Spinal cord (tissue), 10 donors: Measurements from ENCODE around the gene TMEM60. TPM values are rescaled to one million over a fixed set of nuclear protein-coding genes. Genes with fewer than 3 reads are reported as not detected.
"Not testable (repeated sequence)": the region's sequence is repeated elsewhere in the genome, so short reads cannot be mapped to it uniquely, and the experiment has no call there.

Experiments
- DNase-seq, 6 donors: peaks; one replicate each; pipeline versions ENCODE4 v3.0.0 to v3.0.0-alpha.2; 2013 to 2015; ENCODE audit warnings: low spot score in 6 of 6, low read depth in 4 of 6
- H3K27ac ChIP-seq: one replicate; pipeline ENCODE4 v1.5.1; 2013; ENCODE audit warnings: low read depth, low read length, control low read depth
- H3K27me3 ChIP-seq: one replicate; pipeline ENCODE4 v1.6.1; 2013; ENCODE audit warnings: low read length; ENCODE audit not compliant: control insufficient read depth, insufficient read depth
- H3K36me3 ChIP-seq: one replicate; pipeline ENCODE4 v1.6.1; 2013; ENCODE audit warnings: low read length; ENCODE audit not compliant: control insufficient read depth, insufficient read depth
- H3K4me1 ChIP-seq: one replicate; pipeline ENCODE4 v1.6.1; 2013; ENCODE audit warnings: low read length; ENCODE audit not compliant: control insufficient read depth, insufficient read depth
- H3K4me3 ChIP-seq: one replicate; pipeline ENCODE4 v1.5.1; 2013; ENCODE audit warnings: low read depth, low read length, control low read depth
- H3K9me3 ChIP-seq: one replicate; pipeline ENCODE4 v1.6.1; 2013; ENCODE audit warnings: low read length; ENCODE audit not compliant: control insufficient read depth, insufficient read depth
- WGBS: methylation state at CpG from one replicate; pipeline ENCODE4 v1.1.5; 2013; ENCODE audit warnings: missing lambda C conversion rate; ENCODE audit not compliant: insufficient coverage; 5-methylcytosine and 5-hydroxymethylcytosine counted together
- polyA plus RNA-seq, 2 donors: library from polyadenylated mRNA; unstranded; fragments of 120-200 nt; gene quantifications; one replicate each; pipeline ENCODE4 v1.2.1, GENCODE V29; 2013; ENCODE audit not compliant: insufficient read length in 2 of 2
- total RNA-seq, 2 donors: library from RNA; depleted of rRNA in 1 of 2; stranded (reverse); fragments of 120-200 nt in 1 of 2; fragments of >200 nt in 1 of 2; gene quantifications; one replicate each; pipeline versions ENCODE4 v1.2.3 to v1.2.4, GENCODE V29; 2013 to 2014
- donor health status: healthy.

Gene TMEM60
- total and polyA plus RNA-seq, 4 donors = 20.8 to 24.1 (median 22.2) TPM

GRCh38 chr7:77786018-77786417, 12.2 kb downstream of the TMEM60 start:
- WGBS = 100% methylated on average over 1 of the region's 3 CpGs
- H3K4me1 ChIP-seq = no peaks in the 10 kb centered on the region
- no peak overlapping the region for H3K27ac ChIP-seq
- H3K27me3 ChIP-seq = no peaks in the 10 kb centered on the region
- no peaks in the 10 kb centered on the region for H3K9me3 ChIP-seq
- DNase-seq = no peak
- H3K36me3 ChIP-seq = peaks cover 3% of the 10 kb centered on the region
- no peak overlapping the region for H3K4me3 ChIP-seq

GRCh38 chr7:77784426-77784825, 13.8 kb downstream of the TMEM60 start:
- H3K4me1 ChIP-seq, H3K27me3 ChIP-seq, H3K9me3 ChIP-seq, DNase-seq, H3K4me3 ChIP-seq, H3K27ac ChIP-seq, H3K36me3 ChIP-seq: not testable (repeated sequence)
- 97% methylated on average over 7 of the region's 10 CpGs for WGBS

- Histone ChIP-seq H3K27ac (no peak overlapping the region), H3K4me1 (no peaks in the 10 kb centered on the region)
- WGBS = no CpG with 5 or more reads among the region's 3 CpGs
Observed at GRCh38 chr7:77783545-77783944, 14.7 kb downstream of the TMEM60 start.

GRCh38 chr7:77783111-77783510, 15.1 kb downstream of the TMEM60 start:
- no CpG with 5 or more reads among the region's 1 CpG for WGBS
- no peak overlapping the region for H3K27ac ChIP-seq
- no peaks in the 10 kb centered on the region for H3K9me3 ChIP-seq

More at GRCh38 chr7:77783545-77783944, 14.7 kb downstream of the TMEM60 start:
- H3K27me3 ChIP-seq = no peaks in the 10 kb centered on the region
- no peak overlapping the region for H3K4me3 ChIP-seq
- no peaks in the 10 kb centered on the region for H3K9me3 ChIP-seq
- no peak for DNase-seq
- H3K36me3 ChIP-seq = peaks cover 9% of the 10 kb centered on the region

GRCh38 chr7:77782383-77782782, 15.9 kb downstream of the TMEM60 start:
- no peaks in the 10 kb centered on the region for H3K9me3 ChIP-seq
- peaks cover 9% of the 10 kb centered on the region for H3K36me3 ChIP-seq
- WGBS = no CpG with 5 or more reads among the region's 4 CpGs
- H3K4me1 ChIP-seq = no peaks in the 10 kb centered on the region
- H3K4me3 ChIP-seq = no peak overlapping the region
- no peaks in the 10 kb centered on the region for H3K27me3 ChIP-seq
- no peak for DNase-seq
- H3K27ac ChIP-seq = no peak overlapping the region

More at GRCh38 chr7:77783111-77783510, 15.1 kb downstream of the TMEM60 start:
- Histone ChIP-seq H3K36me3 (peaks cover 9% of the 10 kb centered on the region), H3K4me3 (no peak overlapping the region), H3K4me1 (no peaks in the 10 kb centered on the region), H3K27me3 (no peaks in the 10 kb centered on the region)
- no peak for DNase-seq

- WGBS = 100% methylated on average over 1 of the region's 2 CpGs
- Histone ChIP-seq H3K4me1 (no peaks in the 10 kb centered on the region), H3K27me3 (no peaks in the 10 kb centered on the region), H3K4me3 (no peak overlapping the region), H3K9me3 (no peaks in the 10 kb centered on the region), H3K36me3 (peaks cover 22% of the 10 kb centered on the region), H3K27ac (no peak overlapping the region)
- DNase-seq = no peak
Observed at GRCh38 chr7:77778535-77778934, 19.7 kb downstream of the TMEM60 start.

- no peaks in the 10 kb centered on the region for H3K9me3 ChIP-seq
- no peak overlapping the region for H3K27ac ChIP-seq
- peaks cover 27% of the 10 kb centered on the region for H3K36me3 ChIP-seq
- no peaks in the 10 kb centered on the region for H3K27me3 ChIP-seq
- no peak for DNase-seq
- no peak overlapping the region for H3K4me3 ChIP-seq
- no peaks in the 10 kb centered on the region for H3K4me1 ChIP-seq
Observed at GRCh38 chr7:77771901-77772300, 26.3 kb downstream of the TMEM60 start.

GRCh38 chr7:77770316-77770715, 27.9 kb downstream of the TMEM60 start:
- Histone ChIP-seq H3K4me1 (no peaks in the 10 kb centered on the region), H3K27ac (no peak overlapping the region), H3K27me3 (no peaks in the 10 kb centered on the region), H3K4me3 (no peak overlapping the region), H3K36me3 (peaks cover 24% of the 10 kb centered on the region), H3K9me3 (no peaks in the 10 kb centered on the region)
- DNase-seq = no peak
- WGBS = 100% methylated on average over 5 of the region's 8 CpGs

- Histone ChIP-seq H3K27me3 (no peaks in the 10 kb centered on the region), H3K36me3 (peaks cover 13% of the 10 kb centered on the region), H3K4me1 (no peaks in the 10 kb centered on the region), H3K9me3 (no peaks in the 10 kb centered on the region), H3K27ac (no peak overlapping the region), H3K4me3 (no peak overlapping the region)
- WGBS = no CpG with 5 or more reads among the region's 6 CpGs
- no peak for DNase-seq
Observed at GRCh38 chr7:77766801-77767605, 31.2 kb downstream of the TMEM60 start.
